Body of pancreas (tissue), 4 donors: ENCODE measurements around the gene NAA40. TPM values are rescaled to one million over a fixed set of nuclear protein-coding genes. Genes with fewer than 3 reads are reported as not detected.

Experiments
- ATAC-seq: fragments of 150-250 bp; one replicate; pipeline ENCODE4 v1.9.1; 2016
- DNase-seq, 4 donors: peaks; one replicate each; pipeline ENCODE4 v3.0.0-alpha.2; 2019
- H3K27ac ChIP-seq, 4 donors: fragments of 200-600 bp; sonication (generic); 1 replicate in 3 of 4; 2 replicates in 1 of 4; pipeline versions ENCODE4 v1.5.1 to v1.6.1; 2016 to 2019; ENCODE audit warnings: mild to moderate bottlenecking in 1 of 4, mixed read lengths in 1 of 4, moderate library complexity in 1 of 4
- H3K27me3 ChIP-seq, 2 donors: fragments of 200-600 bp; sonication (generic); one replicate each; pipeline ENCODE4 v1.6.0; 2016; ENCODE audit warnings: mild to moderate bottlenecking in 1 of 2
- H3K36me3 ChIP-seq, 2 donors: fragments of 200-600 bp; sonication (generic); replicated peaks in 1 of 2; 2 replicates each; pipeline ENCODE4 v1.5.1; 2016; ENCODE audit warnings: low read depth in 2 of 2; ENCODE audit not compliant: insufficient read depth in 1 of 2
- H3K4me1 ChIP-seq: fragments of 200-600 bp; sonication (generic); one replicate; pipeline ENCODE4 v1.6.0; 2016
- H3K4me3 ChIP-seq, 2 donors: fragments of 200-600 bp; sonication (generic); 1 replicate in 1 of 2; 2 replicates in 1 of 2; pipeline ENCODE4 v1.5.1; 2016 to 2019
- H3K9me3 ChIP-seq, 3 donors: fragments of 200-600 bp; sonication (generic); 1 replicate in 2 of 3; 2 replicates in 1 of 3; pipeline ENCODE4 v1.5.1; 2016
- POLR2A ChIP-seq, 3 donors: fragments of 450-650 bp; IDR thresholded peaks; one replicate each; pipeline ENCODE4 v1.6.1; 2016; ENCODE audit warnings: antibody characterized with exemption in 3 of 3, mild to moderate bottlenecking in 2 of 3
- WGBS, 2 donors: methylation state at CpG; one replicate each; pipeline ENCODE4 v1.1.5; 2017; 5-methylcytosine and 5-hydroxymethylcytosine counted together
- intact Hi-C: fragments of 100-400 bp; cut with DNase I; formaldehyde crosslinking; loops from one replicate; pipeline ENCODE4 v1.15.1; 2023
- total RNA-seq, 2 donors: library from RNA; depleted of rRNA; stranded (reverse); fragments of >200 nt; gene quantifications; one replicate each; pipeline ENCODE4 v1.1.0, GENCODE V29; 2016
- TF ChIP-seq, protein P1 (sequence below), 7 experiments: fragments of 450-650 bp in 4 of 7; fragments of 200-600 bp in 3 of 7; sonication (generic) in 3 of 7; IDR thresholded peaks; one replicate each; pipeline ENCODE4 v1.5.1; 2016 to 2019; ENCODE audit warnings: antibody characterized with exemption in 7 of 7

Gene NAA40
- total RNA-seq, 2 donors from 2014 or later, result 14.3 to 21.8 TPM

DNA sequence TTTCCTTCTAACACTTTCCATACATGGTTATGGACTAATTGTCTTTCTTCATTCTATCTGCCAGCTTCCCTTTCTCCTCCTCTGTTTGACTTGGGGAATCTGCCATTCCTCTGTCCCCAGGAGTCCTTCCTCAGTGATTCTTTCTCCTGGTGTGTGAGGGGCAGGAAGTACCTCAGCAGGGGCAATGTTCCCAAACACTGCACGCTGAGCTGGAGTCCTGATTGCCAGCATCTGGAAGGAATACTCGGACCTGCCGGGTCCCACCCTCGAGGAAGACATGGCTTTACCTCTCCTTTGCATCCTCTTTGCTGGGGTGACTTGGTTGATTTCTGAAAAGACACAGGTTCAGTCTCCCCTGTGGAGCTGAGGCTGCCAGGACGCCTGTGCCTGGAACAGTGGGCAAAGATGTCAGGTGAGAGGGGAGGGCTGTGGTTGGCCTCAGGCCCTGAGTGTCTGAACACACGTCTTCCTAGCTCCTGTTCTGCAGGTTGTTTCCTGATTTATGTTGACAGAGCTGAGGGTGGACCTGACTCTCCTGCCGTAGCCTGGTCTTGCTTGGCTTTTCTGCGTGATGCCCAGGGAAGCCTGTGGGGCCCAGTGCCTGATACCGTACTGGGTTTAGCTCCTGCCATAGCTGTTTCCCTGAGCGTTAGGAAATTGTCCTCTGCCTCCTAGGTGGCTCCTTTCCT lies 39.9 kb downstream of the NAA40 start:
- ATAC-seq (no peak), DNase-seq (no peak)
- H3K27ac ChIP-seq, result no peak overlapping the region
- peaks cover 20% of the 10 kb centered on the region for H3K4me1 ChIP-seq
- TF ChIP-seq, protein P1, sequence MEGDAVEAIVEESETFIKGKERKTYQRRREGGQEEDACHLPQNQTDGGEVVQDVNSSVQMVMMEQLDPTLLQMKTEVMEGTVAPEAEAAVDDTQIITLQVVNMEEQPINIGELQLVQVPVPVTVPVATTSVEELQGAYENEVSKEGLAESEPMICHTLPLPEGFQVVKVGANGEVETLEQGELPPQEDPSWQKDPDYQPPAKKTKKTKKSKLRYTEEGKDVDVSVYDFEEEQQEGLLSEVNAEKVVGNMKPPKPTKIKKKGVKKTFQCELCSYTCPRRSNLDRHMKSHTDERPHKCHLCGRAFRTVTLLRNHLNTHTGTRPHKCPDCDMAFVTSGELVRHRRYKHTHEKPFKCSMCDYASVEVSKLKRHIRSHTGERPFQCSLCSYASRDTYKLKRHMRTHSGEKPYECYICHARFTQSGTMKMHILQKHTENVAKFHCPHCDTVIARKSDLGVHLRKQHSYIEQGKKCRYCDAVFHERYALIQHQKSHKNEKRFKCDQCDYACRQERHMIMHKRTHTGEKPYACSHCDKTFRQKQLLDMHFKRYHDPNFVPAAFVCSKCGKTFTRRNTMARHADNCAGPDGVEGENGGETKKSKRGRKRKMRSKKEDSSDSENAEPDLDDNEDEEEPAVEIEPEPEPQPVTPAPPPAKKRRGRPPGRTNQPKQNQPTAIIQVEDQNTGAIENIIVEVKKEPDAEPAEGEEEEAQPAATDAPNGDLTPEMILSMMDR (IDR thresholded peaks at IDR 0.05), result no peak
- no peak for TF ChIP-seq POLR2A (IDR thresholded peaks at IDR 0.05)
- H3K4me3 ChIP-seq, result no peak overlapping the region
- no peaks in the 10 kb centered on the region for H3K9me3 ChIP-seq
- H3K36me3 ChIP-seq, result no peaks in the 10 kb centered on the region
- WGBS, 2 donors, result 72 to 78% methylated on average over 4 to 10 of the region's 10 CpGs
- no peaks in the 10 kb centered on the region for H3K27me3 ChIP-seq
- intact Hi-C loops, result no loop called here

GRCh38 chr11:63979426-63979825 lies 40.6 kb downstream of the NAA40 start:
- H3K36me3 ChIP-seq, result no peaks in the 10 kb centered on the region
- H3K9me3 ChIP-seq, result no peaks in the 10 kb centered on the region
- peaks cover 17% of the 10 kb centered on the region for H3K4me1 ChIP-seq
- whole genome bisulfite sequencing, 2 donors, result 82 to 94% methylated on average over 2 to 5 of the region's 5 CpGs
- DNase-seq, result no peak
- ATAC-seq, result no peak
- H3K27me3 ChIP-seq, result no peaks in the 10 kb centered on the region
- intact Hi-C loops, result no loop called here
- H3K27ac ChIP-seq, result no peak overlapping the region
- TF ChIP-seq, protein P1 (IDR thresholded peaks at IDR 0.05), result no peak
- TF ChIP-seq POLR2A (IDR thresholded peaks at IDR 0.05), result no peak
- no peak overlapping the region for H3K4me3 ChIP-seq

- WGBS, 2 donors, result 0 to 5% methylated on average over 13 to 18 of the region's 18 CpGs
- Histone ChIP-seq H3K36me3 (no peaks in the 10 kb centered on the region), H3K27me3 (no peaks in the 10 kb centered on the region), H3K4me3 (peak overlapping the region; percentile 84 to 96), H3K9me3 (no peaks in the 10 kb centered on the region), H3K4me1 (peaks cover 16% of the 10 kb centered on the region), H3K27ac (peak overlapping the region; percentile 22 to 82 (median 70))
- ATAC-seq, result peak; percentile 25
- no peak for TF ChIP-seq POLR2A (IDR thresholded peaks at IDR 0.05)
- TF ChIP-seq, protein P1 (IDR thresholded peaks at IDR 0.05), result no peak
- intact Hi-C loops, result no loop called here
- DNase-seq, result peak in 2 of 4 donors; percentile 27 to 31
These were observed 47.0 kb downstream of the NAA40 start for GRCh38 chr11:63985812-63986155.

DNA sequence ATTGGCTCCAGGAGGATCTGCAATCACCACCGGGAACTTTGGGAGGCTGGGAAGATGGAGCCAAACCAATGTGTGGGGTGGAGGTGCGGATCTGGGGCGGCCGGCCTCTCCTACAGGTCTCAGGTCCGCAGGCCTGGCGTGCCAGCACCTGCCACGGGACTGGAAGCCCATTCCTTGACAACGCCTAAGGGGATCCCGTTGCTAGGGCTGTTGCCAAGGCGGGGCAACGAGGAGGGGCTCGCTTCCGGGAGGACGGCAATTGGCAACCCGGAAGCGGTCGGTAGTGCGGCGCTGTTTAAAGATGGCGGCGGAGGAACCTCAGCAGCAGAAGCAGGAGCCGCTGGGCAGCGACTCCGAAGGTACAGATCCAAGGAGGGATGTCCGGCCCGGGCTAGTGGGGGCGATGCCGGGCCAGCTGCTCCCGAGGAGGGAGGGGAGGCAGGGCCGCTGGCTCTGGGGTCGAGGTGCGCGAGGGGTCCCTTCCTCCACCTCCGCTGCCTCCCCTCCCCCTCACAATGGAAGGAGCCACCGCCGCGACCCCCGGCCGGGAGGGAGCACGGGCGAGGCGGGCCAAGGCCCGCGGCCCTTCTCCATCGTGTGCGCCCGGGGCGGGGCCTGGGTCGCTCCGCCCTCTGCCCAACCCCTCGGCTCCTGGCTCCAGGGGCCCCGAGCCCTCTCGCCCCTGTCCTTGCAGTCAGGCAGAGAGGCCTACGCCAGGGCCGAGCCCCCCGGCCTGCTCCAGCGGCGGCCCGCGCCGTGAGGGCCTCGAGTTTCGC lies 47.5 kb downstream of the NAA40 start, which contains the start of gene OTUB1:
OTUB1 (plus strand) TSS at position 283 of the 776 bp plus-strand sequence; CDS start at position 302, 19 bp downstream.
- intact Hi-C loops, result no loop called here
- H3K4me1 ChIP-seq, result peaks cover 16% of the 10 kb centered on the region
- no peaks in the 10 kb centered on the region for H3K9me3 ChIP-seq
- H3K27me3 ChIP-seq, result no peaks in the 10 kb centered on the region
- peaks cover 0 to under 1% of the 10 kb centered on the region in 2 donors for H3K36me3 ChIP-seq
- WGBS, 2 donors, result 0 to 10% methylated on average over 2 to 54 of the region's 63 CpGs
- peak within 1 kb of the TSS; percentile 84 to 96 for H3K4me3 ChIP-seq
- DNase-seq (peak; percentile 90 to 93 (median 92)), ATAC-seq (peak; percentile 93)
- TF ChIP-seq POLR2A (IDR thresholded peaks at IDR 0.05), result peak; percentile 44 to 83 (median 75)
- TF ChIP-seq, protein P1 (IDR thresholded peaks at IDR 0.05), result peak in 2 of 7 experiments; percentile 3 to 6
- H3K27ac ChIP-seq, result peak within 1 kb of the TSS; percentile 44 to 82 (median 70)
